A673 (cell line): ENCODE results near the gene CYSRT1. TPM values are rescaled to one million over a fixed set of nuclear protein-coding genes. Genes with fewer than 3 reads are reported as not detected.

Source experiments
- BruUV-seq: library from RNA; stranded (reverse); fragments of 400-500 nt; replicated peaks from 2 replicates; lab custom pipeline; 2021; lab: Mats Ljungman, UMichigan
- CTCF ChIA-PET: fragments of 300-600 bp; sonication (Branson Sonifier 250); formaldehyde crosslinking; loops from one replicate; lab custom pipeline; 2022; ENCODE audit warnings: antibody characterized with exemption; lab: Charles Lee
- POLR2A ChIA-PET: fragments of 300-600 bp; sonication (Branson Sonifier 250); formaldehyde crosslinking; loops from one replicate; lab custom pipeline; 2022; ENCODE audit warnings: antibody characterized with exemption; ENCODE audit not compliant: low non-redundant PET; lab: Charles Lee
- DNase-seq: peaks from one replicate; pipeline ENCODE4 v3.0.0-alpha.2; 2015; ENCODE audit warnings: low spot score
- H3K27ac ChIP-seq: fragments of 200-600 bp; sonication (generic); 2 replicates; pipeline ENCODE4 v1.5.1; 2016; ENCODE audit warnings: mixed run types, low read depth, mild to moderate bottlenecking, mixed read lengths, antibody characterized with exemption, low read length; ENCODE audit not compliant: poor library complexity, severe bottlenecking
- H3K27me3 ChIP-seq: fragments of 200-600 bp; sonication (generic); replicated peaks from 2 replicates; pipeline ENCODE4 v1.6.1; 2017; ENCODE audit warnings: mixed run types, low read depth, mild to moderate bottlenecking, mixed read lengths, antibody characterized with exemption, low read length; ENCODE audit not compliant: insufficient read depth, poor library complexity
- H3K36me3 ChIP-seq: fragments of 200-600 bp; sonication (generic); 2 replicates; pipeline ENCODE4 v1.6.1; 2016; ENCODE audit warnings: mixed run types, mild to moderate bottlenecking, mixed read lengths, antibody characterized with exemption, low read length; ENCODE audit not compliant: insufficient read depth, poor library complexity, severe bottlenecking
- H3K4me1 ChIP-seq: fragments of 200-600 bp; sonication (generic); 2 replicates; pipeline ENCODE4 v1.6.1; 2017; ENCODE audit warnings: mixed run types, mild to moderate bottlenecking, mixed read lengths, antibody characterized with exemption, low read length; ENCODE audit not compliant: insufficient read depth, poor library complexity, severe bottlenecking
- H3K4me3 ChIP-seq: fragments of 200-600 bp; sonication (generic); 2 replicates; pipeline ENCODE4 v1.5.1; 2016; ENCODE audit warnings: low read depth, mixed run types, mild to moderate bottlenecking, mixed read lengths, low read length; ENCODE audit not compliant: poor library complexity, severe bottlenecking
- H3K9me3 ChIP-seq: fragments of 200-600 bp; sonication (generic); 2 replicates; pipeline ENCODE4 v1.6.1; 2016; ENCODE audit warnings: mixed run types, low read depth, mild to moderate bottlenecking, mixed read lengths, antibody characterized with exemption, low read length; ENCODE audit not compliant: poor library complexity, severe bottlenecking
- CTCF ChIP-seq: fragments of 300-800, 200-600 bp; sonication (generic); conservative IDR thresholded peaks from 2 replicates; pipeline ENCODE4 v1.5.1; 2017; ENCODE audit warnings: low read depth, mild to moderate bottlenecking, antibody characterized with exemption, low read length, moderate library complexity, mixed read lengths
- EZH2 ChIP-seq: fragments of 200-600 bp; sonication (generic); IDR thresholded peaks from 2 replicates; pipeline ENCODE4 v1.6.1; 2017; ENCODE audit warnings: borderline replicate concordance, low read depth, mild to moderate bottlenecking, mixed read lengths, antibody characterized with exemption, low read length; ENCODE audit not compliant: poor library complexity, severe bottlenecking
- intact Hi-C: fragments of 100-400 bp; cut with micrococcal nuclease; formaldehyde crosslinking; loops from one replicate; pipeline ENCODE4 v1.10.0; 2022; ENCODE audit not compliant: unreplicated experiment
- total RNA-seq: library from RNA; stranded (reverse); gene quantifications from 2 replicates; pipeline ENCODE4 v1.2.3, GENCODE V29; 2021

The CYSRT1 gene
- total RNA-seq, 1 experiment from 2014 or later: 0.37 TPM

GRCh38 chr9:137231372-137232039 lies 6.5 kb downstream of the CYSRT1 start:
- no peak overlapping the region for H3K27ac ChIP-seq
- intact Hi-C loops: no loop called here
- BruUV-seq: no TSS peak
- CTCF ChIA-PET: no interaction called here
- H3K9me3 ChIP-seq: no peaks in the 10 kb centered on the region
- POLR2A ChIA-PET: no interaction called here
- no peaks in the 10 kb centered on the region for H3K27me3 ChIP-seq
- H3K4me3 ChIP-seq: no peak overlapping the region
- H3K36me3 ChIP-seq: no peaks in the 10 kb centered on the region
- TF ChIP-seq EZH2 (no peak), CTCF (no peak)
- peaks cover under 1% of the 10 kb centered on the region for H3K4me1 ChIP-seq
- DNase-seq: no peak

- H3K27ac ChIP-seq: no peak overlapping the region
- intact Hi-C loops: no loop called here
- CTCF ChIA-PET: interaction anchor here (0.6 kb wide), 1 partner anchor 9 kb away, joined by 9 read pairs; no protein-coding TSS in a partner anchor
- H3K27me3 ChIP-seq: no peaks in the 10 kb centered on the region
- no peak for DNase-seq
- POLR2A ChIA-PET: no interaction called here
- no peaks in the 10 kb centered on the region for H3K36me3 ChIP-seq
- no TSS peak for BruUV-seq
- H3K4me1 ChIP-seq: peaks cover 6% of the 10 kb centered on the region
- H3K4me3 ChIP-seq: no peak overlapping the region
- TF ChIP-seq EZH2: no peak
- no peak for TF ChIP-seq CTCF
- no peaks in the 10 kb centered on the region for H3K9me3 ChIP-seq
Measured at GRCh38 chr9:137232101-137232500, 7.1 kb downstream of the CYSRT1 start.

GRCh38 chr9:137232510-137232909 lies 7.5 kb downstream of the CYSRT1 start:
- Histone ChIP-seq H3K9me3 (no peaks in the 10 kb centered on the region), H3K27me3 (no peaks in the 10 kb centered on the region), H3K4me1 (peaks cover 10% of the 10 kb centered on the region), H3K36me3 (no peaks in the 10 kb centered on the region), H3K4me3 (no peak overlapping the region), H3K27ac (no peak overlapping the region)
- no peak for DNase-seq
- ChIA-PET CTCF (interaction anchor here (0.6 kb wide), 1 partner anchor 9 kb away, joined by 9 read pairs; no protein-coding TSS in a partner anchor), POLR2A (no interaction called here)
- intact Hi-C loops: no loop called here
- BruUV-seq: no TSS peak
- TF ChIP-seq CTCF: no peak
- no peak for TF ChIP-seq EZH2
